GM12878 (cell line): ENCODE data around the gene GPBAR1. TPM values are rescaled to one million over a fixed set of nuclear protein-coding genes. Genes with fewer than 3 reads are reported as not detected.

Experiments used
- ATAC-seq: fragments of 200-7000 bp; cut with Tn5 transposase; 3 replicates; pipeline ENCODE4 v1.9.1; 2020; ENCODE audit warnings: mild to moderate bottlenecking, moderate library complexity
- BruUV-seq: library from RNA; stranded (reverse); fragments of 400-500 nt; replicated peaks from 2 replicates; lab custom pipeline; 2021; lab: Mats Ljungman, UMichigan
- CTCF ChIA-PET: fragments of 300-600 bp; sonication (Branson Sonifier 250); formaldehyde crosslinking; extraction: SDS; loops from one replicate; lab custom pipeline; 2021; ENCODE audit warnings: inconsistent platforms; lab: Yijun Ruan, JAX
- POLR2A ChIA-PET: fragments of 350-600 bp; formaldehyde crosslinking; extraction: SDS; loops from one replicate; lab custom pipeline; 2021; ENCODE audit warnings: inconsistent platforms; lab: Charles Lee
- RAD21 ChIA-PET: fragments of 300-600 bp; sonication (Branson Sonifier 250); formaldehyde crosslinking; loops from one replicate; lab custom pipeline; 2023; ENCODE audit warnings: antibody characterized with exemption; ENCODE audit not compliant: unreplicated experiment; lab: Charles Lee
- SMC1A ChIA-PET: fragments of 300-600 bp; sonication (Branson Sonifier 250); formaldehyde crosslinking; loops from one replicate; lab custom pipeline; 2023; ENCODE audit not compliant: unreplicated experiment, uncharacterized antibody; lab: Charles Lee
- DNase-seq: peaks from one replicate; pipeline ENCODE4 v3.0.0-alpha.2; 2011; ENCODE audit warnings: low read depth, low spot score
- FAIRE-seq: peaks from 3 replicates; lab custom pipeline; 2011; peaks lifted over from hg19 to GRCh38; lab: Jason Lieb, UNC
- H2AFZ ChIP-seq: 2 replicates; pipeline ENCODE4 v1.6.0; 2011; ENCODE audit warnings: low read depth, low read length, control low read depth; ENCODE audit not compliant: control insufficient read depth
- H3K27ac ChIP-seq: 2 replicates; pipeline ENCODE4 v1.5.1; 2011; ENCODE audit warnings: control low read depth; ENCODE audit not compliant: control insufficient read depth, insufficient read depth
- H3K27me3 ChIP-seq, 2 experiments: replicated peaks in 1 of 2; 2 replicates each; pipeline versions ENCODE4 v1.6.0 to v1.6.1; 2011; ENCODE audit warnings: low read length in 1 of 2; ENCODE audit not compliant: control insufficient read depth in 2 of 2, insufficient read depth in 2 of 2
- H3K36me3 ChIP-seq, 2 experiments: 2 replicates each; pipeline ENCODE4 v1.5.1; 2011; ENCODE audit warnings: low read length in 1 of 2; ENCODE audit not compliant: control insufficient read depth in 2 of 2, insufficient read depth in 2 of 2
- H3K4me1 ChIP-seq: 2 replicates; pipeline ENCODE4 v1.6.1; 2011; ENCODE audit warnings: mild to moderate bottlenecking, low read length, moderate library complexity, mixed read lengths; ENCODE audit not compliant: control insufficient read depth, insufficient read depth
- H3K4me2 ChIP-seq: 2 replicates; pipeline ENCODE4 v1.6.0; 2011; ENCODE audit warnings: control low read depth; ENCODE audit not compliant: control insufficient read depth, insufficient read depth
- H3K4me3 ChIP-seq: fragments of 200-600 bp; sonication (generic); 2 replicates; pipeline ENCODE4 v1.5.1; 2016
- H3K79me2 ChIP-seq: 2 replicates; pipeline ENCODE4 v1.6.0; 2011; ENCODE audit warnings: low read length; ENCODE audit not compliant: control insufficient read depth, insufficient read depth
- H3K9ac ChIP-seq: 2 replicates; pipeline ENCODE4 v1.8.0; 2011; ENCODE audit warnings: low read length, control low read depth, mixed read lengths; ENCODE audit not compliant: control insufficient read depth, insufficient read depth
- H3K9me3 ChIP-seq: replicated peaks from 3 replicates; pipeline ENCODE4 v1.5.1; 2011; ENCODE audit warnings: mild to moderate bottlenecking, low read length; ENCODE audit not compliant: control insufficient read depth, insufficient read depth
- H4K20me1 ChIP-seq: 2 replicates; pipeline ENCODE4 v1.6.0; 2011; ENCODE audit not compliant: control insufficient read depth, insufficient read depth
- CBX3 ChIP-seq: fragments of 200-600 bp; sonication (generic); IDR thresholded peaks from 2 replicates; pipeline ENCODE4 v1.6.1; 2016; ENCODE audit warnings: low read depth, borderline replicate concordance
- EGR1 ChIP-seq, 2 experiments: IDR thresholded peaks; 1 replicate in 1 of 2; 2 replicates in 1 of 2; pipeline ENCODE4 v1.6.1; 2011 to 2012; ENCODE audit warnings: low read depth in 2 of 2, low read length in 2 of 2, borderline replicate concordance in 1 of 2, mild to moderate bottlenecking in 1 of 2, moderate library complexity in 1 of 2
- GABPA ChIP-seq: IDR thresholded peaks from 2 replicates; pipeline ENCODE4 v1.6.1; 2014; ENCODE audit warnings: antibody characterized with exemption, low read depth, mild to moderate bottlenecking, inconsistent platforms
- JUND ChIP-seq: IDR thresholded peaks from 2 replicates; pipeline ENCODE4 v1.6.1; 2012; ENCODE audit warnings: low read depth, mild to moderate bottlenecking, low read length, improper control_type of control experiment, moderate library complexity
- MTA2 ChIP-seq: fragments of 450-650 bp; IDR thresholded peaks from 2 replicates; pipeline ENCODE4 v1.6.1; 2016; ENCODE audit warnings: low read depth, mild to moderate bottlenecking, moderate library complexity
- ZNF384 ChIP-seq: IDR thresholded peaks from 2 replicates; pipeline ENCODE4 v1.6.1; 2012; ENCODE audit warnings: low read depth, mild to moderate bottlenecking, low read length, improper control_type of control experiment, borderline replicate concordance
- WGBS: methylation state at CpG from one replicate; pipeline ENCODE4 v1.1.6; 2016; ENCODE audit warnings: low lambda C conversion rate; ENCODE audit not compliant: insufficient replicate concordance, insufficient coverage; ENCODE audit errors: missing lambda C conversion rate; 5-methylcytosine and 5-hydroxymethylcytosine counted together
- in situ Hi-C: fragments of 300-500 bp; cut with MboI; formaldehyde crosslinking; loops from 9 replicates; pipeline ENCODE4 v1.14.3; 2018; ENCODE audit warnings: mixed read lengths
- intact Hi-C: fragments of 100-400 bp; cut with micrococcal nuclease; formaldehyde crosslinking; loops from one replicate; pipeline ENCODE4 v1.14.2; 2022; ENCODE audit not compliant: unreplicated experiment
- polyA plus RNA-seq, 11 experiments: library from polyadenylated mRNA; depleted of rRNA in 4 of 11; unstranded in 6 of 11; stranded (reverse) in 5 of 11; fragments of >200 nt; fragmentation: Nextera tagmentation in 4 of 11; fragmentation: Illumina TruSeq in 1 of 11; extraction: Ambion mirVana in 4 of 11; extraction: Trizol in 1 of 11; gene quantifications; 1 replicate in 1 of 11; 2 replicates in 10 of 11; pipeline versions ENCODE4 v1.2.1 to v1.2.3, GENCODE V29; 2011 to 2016; ENCODE audit warnings: inconsistent platforms in 2 of 11, missing spikeins in 2 of 11, low read depth in 1 of 11
- total RNA-seq, 4 experiments: library from RNA; depleted of rRNA in 3 of 4; stranded (reverse); fragments of >200 nt in 3 of 4; fragmentation: Illumina TruSeq in 1 of 4; extraction: Trizol in 1 of 4; gene quantifications; 2 replicates each; pipeline versions ENCODE4 v1.2.1 to v1.2.3, GENCODE V29; 2013 to 2021
- TF ChIP-seq, protein P1 (sequence below): fragments of 450-650 bp; IDR thresholded peaks from 2 replicates; pipeline ENCODE4 v1.6.1; 2014; ENCODE audit warnings: mild to moderate bottlenecking
- TF ChIP-seq, protein P2 (sequence below): fragments of 450-650 bp; formaldehyde crosslinking; IDR thresholded peaks from 2 replicates; pipeline ENCODE4 v1.5.0; 2022; ENCODE audit warnings: mild to moderate bottlenecking, missing genetic modification characterization

GPBAR1 gene
- total and polyA plus RNA-seq, 10 of the 15 experiments (the other 5 are each of a cell fraction or from before 2014, with no cell fraction given), result 0.03 to 0.36 (median 0.11) TPM; not detected in 3

DNA sequence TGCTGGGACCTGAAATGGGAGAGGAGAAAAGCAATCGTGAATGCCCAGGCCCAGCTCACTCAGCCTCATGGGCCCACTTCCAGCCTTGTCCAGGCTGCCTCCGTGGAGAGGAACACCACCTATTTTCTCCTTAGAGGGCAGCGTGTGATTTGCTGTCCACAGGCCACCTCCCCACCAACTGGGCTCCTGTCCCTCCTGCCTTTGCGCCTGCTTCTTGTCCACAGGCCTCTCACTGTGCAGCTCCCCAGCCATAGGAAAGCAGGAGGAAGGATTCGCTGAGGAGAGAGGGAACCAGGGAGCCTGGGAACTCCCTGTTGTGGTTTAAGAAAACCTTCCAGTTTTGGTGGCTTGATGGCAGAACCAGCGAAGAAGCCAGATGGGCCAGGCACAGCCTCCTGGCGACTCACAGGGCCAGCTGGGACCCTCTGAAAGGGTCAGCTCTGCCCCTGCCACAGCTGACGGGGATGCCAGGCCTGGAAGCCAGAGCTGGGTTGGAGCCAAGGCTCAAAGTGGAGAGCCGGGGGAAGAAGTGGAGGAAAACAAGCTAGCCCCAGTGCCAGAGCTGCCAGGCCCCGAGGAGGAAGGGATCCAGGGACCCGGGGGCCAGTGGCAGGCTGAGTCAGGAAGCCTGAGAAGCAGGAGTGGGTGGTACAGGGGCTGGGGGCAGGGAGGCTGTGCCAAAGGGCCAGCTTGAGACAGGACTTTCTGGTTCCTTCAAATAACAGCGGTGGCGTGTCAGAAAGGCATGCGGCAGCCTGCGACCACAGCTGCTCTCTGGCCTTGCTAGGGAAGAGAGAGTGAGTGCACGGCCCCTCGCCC lies 21.6 kb downstream of the GPBAR1 start:
- no peak overlapping the region for H3K27ac ChIP-seq
- FAIRE-seq, result no peak
- H3K9ac ChIP-seq, result no peak overlapping the region
- RAD21 ChIA-PET, result interaction anchor here (7.2 kb wide), 1 partner anchor 9 kb away, joined by 141 read pairs; the partner anchor contains the start of genes AAMP and PNKD
- no peak for DNase-seq
- CTCF ChIA-PET, result interaction anchor here (0.9 to 7.4 kb wide), 2 partner anchors 10 to 29 kb away, joined by 3 to 154 read pairs; partner anchors contain the start of genes AAMP and PNKD
- no peak overlapping the region for H3K4me2 ChIP-seq
- POLR2A ChIA-PET, result interaction anchor here (0.5 to 1.1 kb wide), 3 partner anchors 9 to 438 kb away, joined by 3 to 4 read pairs (median 4); no protein-coding TSS in a partner anchor
- peaks cover 28% of the 10 kb centered on the region for H3K79me2 ChIP-seq
- H2AFZ ChIP-seq, result no peak overlapping the region
- H3K27me3 ChIP-seq, result no peaks in the 10 kb centered on the region
- H3K4me1 ChIP-seq, result peaks cover 31% of the 10 kb centered on the region
- H4K20me1 ChIP-seq, result no peaks in the 10 kb centered on the region
- SMC1A ChIA-PET, result no interaction called here
- intact Hi-C loops, result no loop called here
- TF ChIP-seq CBX3 (no peak), ZNF384 (no peak), JUND (no peak), MTA2 (no peak), EGR1 (IDR thresholded peaks at IDR 0.05; ENCODE audit: borderline replicate concordance in 1 of 2, low read depth in 2 of 2, low read length in 2 of 2) (no peak), GABPA (no peak)
- TF ChIP-seq, protein P1, sequence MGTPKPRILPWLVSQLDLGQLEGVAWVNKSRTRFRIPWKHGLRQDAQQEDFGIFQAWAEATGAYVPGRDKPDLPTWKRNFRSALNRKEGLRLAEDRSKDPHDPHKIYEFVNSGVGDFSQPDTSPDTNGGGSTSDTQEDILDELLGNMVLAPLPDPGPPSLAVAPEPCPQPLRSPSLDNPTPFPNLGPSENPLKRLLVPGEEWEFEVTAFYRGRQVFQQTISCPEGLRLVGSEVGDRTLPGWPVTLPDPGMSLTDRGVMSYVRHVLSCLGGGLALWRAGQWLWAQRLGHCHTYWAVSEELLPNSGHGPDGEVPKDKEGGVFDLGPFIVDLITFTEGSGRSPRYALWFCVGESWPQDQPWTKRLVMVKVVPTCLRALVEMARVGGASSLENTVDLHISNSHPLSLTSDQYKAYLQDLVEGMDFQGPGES, result no peak
- TF ChIP-seq, protein P2, sequence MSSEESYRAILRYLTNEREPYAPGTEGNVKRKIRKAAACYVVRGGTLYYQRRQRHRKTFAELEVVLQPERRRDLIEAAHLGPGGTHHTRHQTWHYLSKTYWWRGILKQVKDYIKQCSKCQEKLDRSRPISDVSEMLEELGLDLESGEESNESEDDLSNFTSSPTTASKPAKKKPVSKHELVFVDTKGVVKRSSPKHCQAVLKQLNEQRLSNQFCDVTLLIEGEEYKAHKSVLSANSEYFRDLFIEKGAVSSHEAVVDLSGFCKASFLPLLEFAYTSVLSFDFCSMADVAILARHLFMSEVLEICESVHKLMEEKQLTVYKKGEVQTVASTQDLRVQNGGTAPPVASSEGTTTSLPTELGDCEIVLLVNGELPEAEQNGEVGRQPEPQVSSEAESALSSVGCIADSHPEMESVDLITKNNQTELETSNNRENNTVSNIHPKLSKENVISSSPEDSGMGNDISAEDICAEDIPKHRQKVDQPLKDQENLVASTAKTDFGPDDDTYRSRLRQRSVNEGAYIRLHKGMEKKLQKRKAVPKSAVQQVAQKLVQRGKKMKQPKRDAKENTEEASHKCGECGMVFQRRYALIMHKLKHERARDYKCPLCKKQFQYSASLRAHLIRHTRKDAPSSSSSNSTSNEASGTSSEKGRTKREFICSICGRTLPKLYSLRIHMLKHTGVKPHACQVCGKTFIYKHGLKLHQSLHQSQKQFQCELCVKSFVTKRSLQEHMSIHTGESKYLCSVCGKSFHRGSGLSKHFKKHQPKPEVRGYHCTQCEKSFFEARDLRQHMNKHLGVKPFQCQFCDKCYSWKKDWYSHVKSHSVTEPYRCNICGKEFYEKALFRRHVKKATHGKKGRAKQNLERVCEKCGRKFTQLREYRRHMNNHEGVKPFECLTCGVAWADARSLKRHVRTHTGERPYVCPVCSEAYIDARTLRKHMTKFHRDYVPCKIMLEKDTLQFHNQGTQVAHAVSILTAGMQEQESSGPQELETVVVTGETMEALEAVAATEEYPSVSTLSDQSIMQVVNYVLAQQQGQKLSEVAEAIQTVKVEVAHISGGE (CRISPR knock-in tag), result no peak
- H3K9me3 ChIP-seq, result no peaks in the 10 kb centered on the region
- WGBS, result 86% methylated on average over 17 of the region's 17 CpGs
- ATAC-seq, result no peak
- in situ Hi-C loops, result loop anchor here (25.0 kb wide), 1 partner anchor 105 kb away; the partner anchor contains the start of genes CTDSP1 and SLC11A1
- H3K4me3 ChIP-seq, result no peak overlapping the region
- no TSS peak for BruUV-seq
- peaks cover 7 to 13% of the 10 kb centered on the region in 2 experiments for H3K36me3 ChIP-seq
